ENCODE results near the gene LRPPRC.

The LRPPRC gene

DNA sequence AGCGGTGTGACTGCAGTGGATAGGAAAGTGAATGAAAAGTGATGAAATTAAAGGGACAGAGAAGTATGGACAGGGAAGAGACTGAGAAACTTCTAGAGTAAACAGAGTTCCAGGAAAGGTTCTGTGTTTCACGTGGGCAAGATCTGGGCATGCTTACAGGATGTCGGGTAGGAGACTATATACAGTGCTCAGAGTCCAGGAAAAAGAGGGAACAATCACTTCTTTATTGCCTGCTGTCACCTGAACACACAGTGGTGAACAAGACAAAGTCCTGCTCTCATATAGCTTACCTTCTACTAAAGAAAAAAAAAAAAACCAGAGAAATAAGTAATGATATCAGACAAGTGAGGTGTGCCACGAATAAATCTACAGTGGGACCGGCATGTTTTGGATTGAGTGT, 2.4 kb downstream of the LRPPRC start:
- no peak overlapping the region for H3K4me3 ChIP-seq (replicated peaks; ENCODE audit: low read depth, low read length)
- no peaks in the 10 kb centered on the region for H3K27me3 ChIP-seq (replicated peaks; ENCODE audit: control insufficient read depth, insufficient read depth, low read length)
- H3K36me3 ChIP-seq (ENCODE audit: control insufficient read depth, insufficient read depth, low read length), result peaks cover 4% of the 10 kb centered on the region
- TF ChIP-seq, protein P1, sequence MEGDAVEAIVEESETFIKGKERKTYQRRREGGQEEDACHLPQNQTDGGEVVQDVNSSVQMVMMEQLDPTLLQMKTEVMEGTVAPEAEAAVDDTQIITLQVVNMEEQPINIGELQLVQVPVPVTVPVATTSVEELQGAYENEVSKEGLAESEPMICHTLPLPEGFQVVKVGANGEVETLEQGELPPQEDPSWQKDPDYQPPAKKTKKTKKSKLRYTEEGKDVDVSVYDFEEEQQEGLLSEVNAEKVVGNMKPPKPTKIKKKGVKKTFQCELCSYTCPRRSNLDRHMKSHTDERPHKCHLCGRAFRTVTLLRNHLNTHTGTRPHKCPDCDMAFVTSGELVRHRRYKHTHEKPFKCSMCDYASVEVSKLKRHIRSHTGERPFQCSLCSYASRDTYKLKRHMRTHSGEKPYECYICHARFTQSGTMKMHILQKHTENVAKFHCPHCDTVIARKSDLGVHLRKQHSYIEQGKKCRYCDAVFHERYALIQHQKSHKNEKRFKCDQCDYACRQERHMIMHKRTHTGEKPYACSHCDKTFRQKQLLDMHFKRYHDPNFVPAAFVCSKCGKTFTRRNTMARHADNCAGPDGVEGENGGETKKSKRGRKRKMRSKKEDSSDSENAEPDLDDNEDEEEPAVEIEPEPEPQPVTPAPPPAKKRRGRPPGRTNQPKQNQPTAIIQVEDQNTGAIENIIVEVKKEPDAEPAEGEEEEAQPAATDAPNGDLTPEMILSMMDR (IDR thresholded peaks at IDR 0.05; ENCODE audit: insufficient read depth, low read length, poor library complexity, severe bottlenecking), result no peak
- no peak for DNase-seq (ENCODE audit: extremely low read depth, insufficient read length)

DNA sequence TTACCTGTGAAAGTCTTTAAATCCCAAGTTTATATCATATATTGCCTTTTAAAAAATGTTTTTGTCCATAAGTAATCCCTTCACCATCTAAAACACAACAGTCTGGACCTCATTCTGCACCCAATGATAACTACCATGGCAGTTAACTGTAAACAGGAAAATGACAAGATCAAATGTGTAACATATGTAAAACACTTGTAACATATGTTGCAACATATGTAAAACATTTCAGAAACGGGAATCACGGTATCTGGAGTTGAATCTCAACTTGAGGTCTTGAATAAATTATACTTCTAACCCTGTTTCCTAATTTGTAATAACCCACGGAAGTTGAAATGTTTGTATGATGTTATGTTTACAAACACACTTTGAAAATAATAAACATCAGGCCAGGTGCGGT, 6.2 kb downstream of the LRPPRC start:
- no peaks in the 10 kb centered on the region for H3K27me3 ChIP-seq (replicated peaks; ENCODE audit: control insufficient read depth, insufficient read depth, low read length)
- no peak overlapping the region for H3K4me3 ChIP-seq (replicated peaks; ENCODE audit: low read depth, low read length)
- peaks cover 6% of the 10 kb centered on the region for H3K36me3 ChIP-seq (ENCODE audit: control insufficient read depth, insufficient read depth, low read length)
- no peak for DNase-seq (ENCODE audit: extremely low read depth, insufficient read length)
- TF ChIP-seq, protein P1 (IDR thresholded peaks at IDR 0.05; ENCODE audit: insufficient read depth, low read length, poor library complexity, severe bottlenecking), result no peak

DNA sequence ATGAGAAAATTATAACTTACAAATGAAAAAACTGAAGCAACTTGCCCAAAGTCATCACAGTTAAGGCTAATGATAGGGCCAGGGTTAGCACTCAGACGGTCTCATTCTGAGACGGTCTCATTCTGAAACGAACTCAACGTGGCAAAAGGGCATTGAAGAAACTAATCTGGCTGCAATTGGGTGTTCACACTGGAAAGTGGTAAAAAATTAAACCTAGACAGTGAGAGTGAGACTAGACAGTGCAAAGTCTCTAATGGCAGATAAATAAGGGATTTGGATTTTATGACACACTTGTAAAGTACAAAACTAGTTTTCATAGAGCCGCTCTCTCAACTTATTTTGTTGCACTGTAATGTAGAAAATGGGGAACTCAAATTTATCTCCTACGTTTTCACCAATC, 9.2 kb downstream of the LRPPRC start:
- H3K36me3 ChIP-seq (ENCODE audit: control insufficient read depth, insufficient read depth, low read length), result peaks cover 3% of the 10 kb centered on the region
- TF ChIP-seq, protein P1 (IDR thresholded peaks at IDR 0.05; ENCODE audit: insufficient read depth, low read length, poor library complexity, severe bottlenecking), result no peak
- H3K4me3 ChIP-seq (replicated peaks; ENCODE audit: low read depth, low read length), result no peak overlapping the region

DNA sequence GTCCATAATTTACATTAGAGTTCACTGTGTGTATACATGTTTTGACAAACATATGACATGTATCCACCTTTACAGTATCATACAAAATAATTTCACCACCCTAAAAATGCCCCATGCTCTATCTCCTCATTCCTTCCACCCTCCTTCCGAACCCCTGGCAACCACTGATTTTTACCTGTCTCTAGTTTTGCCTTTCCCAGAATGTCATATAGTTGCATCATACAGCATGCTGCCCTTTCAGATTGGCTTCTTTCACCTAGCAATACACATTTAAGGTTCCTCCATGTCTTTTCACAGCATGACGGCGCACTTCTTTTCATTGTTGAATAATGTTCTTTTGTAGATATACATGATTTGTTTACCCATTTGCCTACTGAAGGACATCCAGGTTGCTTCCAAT, 10.4 kb downstream of the LRPPRC start:
- Histone ChIP-seq H3K4me3 (replicated peaks; ENCODE audit: low read depth, low read length) (no peak overlapping the region), H3K27me3 (replicated peaks; ENCODE audit: control insufficient read depth, insufficient read depth, low read length) (no peaks in the 10 kb centered on the region), H3K36me3 (ENCODE audit: control insufficient read depth, insufficient read depth, low read length) (peaks cover 3% of the 10 kb centered on the region)
- TF ChIP-seq, protein P1 (IDR thresholded peaks at IDR 0.05; ENCODE audit: insufficient read depth, low read length, poor library complexity, severe bottlenecking), result no peak
- DNase-seq (ENCODE audit: extremely low read depth, insufficient read length), result no peak

More for the DNA sequence above, 9.2 kb downstream of the LRPPRC start:
- DNase-seq (ENCODE audit: extremely low read depth, insufficient read length), result no peak
- no peaks in the 10 kb centered on the region for H3K27me3 ChIP-seq (replicated peaks; ENCODE audit: control insufficient read depth, insufficient read depth, low read length)

DNA sequence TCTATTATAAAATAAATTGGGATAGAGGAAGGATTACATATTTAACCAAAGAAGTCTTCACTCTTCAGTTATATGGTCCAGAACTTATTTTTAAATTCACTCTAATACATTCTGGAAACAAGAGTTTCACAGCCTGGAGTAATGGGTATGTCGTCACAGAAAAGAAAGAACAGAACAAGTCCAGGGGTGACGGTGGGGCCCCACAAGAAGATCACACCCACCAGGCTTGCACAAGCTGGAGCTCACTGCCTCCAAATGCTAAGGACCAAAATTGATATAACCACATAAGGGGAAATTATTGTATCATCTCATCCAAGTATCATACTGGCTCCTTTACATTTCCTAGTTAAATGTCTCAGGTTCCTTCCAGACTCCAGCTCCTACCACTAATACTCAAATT, 11.3 kb downstream of the LRPPRC start:
- H3K4me3 ChIP-seq (replicated peaks; ENCODE audit: low read depth, low read length), result no peak overlapping the region
- H3K36me3 ChIP-seq (ENCODE audit: control insufficient read depth, insufficient read depth, low read length), result peaks cover 3% of the 10 kb centered on the region
- TF ChIP-seq, protein P1 (IDR thresholded peaks at IDR 0.05; ENCODE audit: insufficient read depth, low read length, poor library complexity, severe bottlenecking), result no peak
- DNase-seq (ENCODE audit: extremely low read depth, insufficient read length), result no peak
- no peaks in the 10 kb centered on the region for H3K27me3 ChIP-seq (replicated peaks; ENCODE audit: control insufficient read depth, insufficient read depth, low read length)

DNA sequence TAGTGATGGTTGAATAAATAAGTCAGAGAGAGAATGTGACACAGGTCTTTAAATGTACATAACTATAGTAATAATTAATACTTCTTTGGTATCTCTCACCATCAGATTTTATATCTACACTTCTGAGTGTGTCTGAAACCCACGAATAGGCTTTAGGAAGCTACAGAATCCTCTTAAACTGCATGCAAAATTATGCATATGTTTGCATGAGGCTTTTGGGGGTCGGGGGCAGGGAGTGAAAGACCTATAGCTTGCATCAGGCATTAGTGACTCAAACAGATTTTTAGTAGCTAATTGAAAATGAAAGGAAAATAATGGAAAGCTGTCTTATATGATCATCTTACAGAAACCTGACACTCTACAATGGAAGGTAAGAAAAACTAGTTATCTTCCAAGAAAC, 14.9 kb downstream of the LRPPRC start:
- Histone ChIP-seq H3K36me3 (ENCODE audit: control insufficient read depth, insufficient read depth, low read length) (peaks cover 1% of the 10 kb centered on the region), H3K27me3 (replicated peaks; ENCODE audit: control insufficient read depth, insufficient read depth, low read length) (no peaks in the 10 kb centered on the region), H3K4me3 (replicated peaks; ENCODE audit: low read depth, low read length) (no peak overlapping the region)
- TF ChIP-seq, protein P1 (IDR thresholded peaks at IDR 0.05; ENCODE audit: insufficient read depth, low read length, poor library complexity, severe bottlenecking), result no peak
- DNase-seq (ENCODE audit: extremely low read depth, insufficient read length), result no peak

All from GM06990 (cell line).